GM13976 (cell line): Measurements from ENCODE around the gene MUC4.

Source experiments
- DNase-seq: peaks from one replicate; pipeline ENCODE4 v3.0.0; 2012; ENCODE audit warnings: low spot score
- in situ Hi-C: fragments of 300-500 bp; cut with MboI; formaldehyde crosslinking; loops from one replicate; pipeline ENCODE4 v1.12.0; 2022; ENCODE audit warnings: low sequenced_read_pairs, mixed read lengths, inconsistent platforms; ENCODE audit not compliant: unreplicated experiment
- TF ChIP-seq, protein P1 (sequence below): IDR thresholded peaks from 2 replicates; pipeline ENCODE4 v1.5.1; 2012; ENCODE audit warnings: borderline replicate concordance, mild to moderate bottlenecking; ENCODE audit not compliant: insufficient read depth; ENCODE audit errors: extremely low read depth, missing control alignments, control extremely low read depth

Gene MUC4

DNA sequence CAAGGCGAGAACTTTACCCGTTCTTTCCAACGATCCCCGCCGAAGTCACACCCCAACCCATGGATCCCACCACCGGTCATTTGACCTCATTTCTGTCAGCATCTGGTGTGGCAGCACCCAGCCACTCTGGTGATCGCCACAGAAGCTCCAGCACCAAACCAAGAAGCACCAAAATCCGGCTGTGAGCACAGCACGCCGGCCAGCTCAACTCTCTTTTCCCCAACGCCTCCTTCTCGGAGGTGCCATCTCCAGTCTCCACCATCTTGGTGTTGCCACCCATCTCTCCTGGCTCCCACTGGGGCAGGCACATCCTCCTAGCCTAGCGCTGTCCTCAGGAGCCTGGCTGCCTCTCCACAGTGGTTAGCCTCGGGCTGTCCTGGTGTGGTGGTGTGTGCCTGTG, 6.5 kb downstream of the MUC4 start:
- in situ Hi-C loops = no loop called here
- no peak for DNase-seq
- TF ChIP-seq, protein P1, sequence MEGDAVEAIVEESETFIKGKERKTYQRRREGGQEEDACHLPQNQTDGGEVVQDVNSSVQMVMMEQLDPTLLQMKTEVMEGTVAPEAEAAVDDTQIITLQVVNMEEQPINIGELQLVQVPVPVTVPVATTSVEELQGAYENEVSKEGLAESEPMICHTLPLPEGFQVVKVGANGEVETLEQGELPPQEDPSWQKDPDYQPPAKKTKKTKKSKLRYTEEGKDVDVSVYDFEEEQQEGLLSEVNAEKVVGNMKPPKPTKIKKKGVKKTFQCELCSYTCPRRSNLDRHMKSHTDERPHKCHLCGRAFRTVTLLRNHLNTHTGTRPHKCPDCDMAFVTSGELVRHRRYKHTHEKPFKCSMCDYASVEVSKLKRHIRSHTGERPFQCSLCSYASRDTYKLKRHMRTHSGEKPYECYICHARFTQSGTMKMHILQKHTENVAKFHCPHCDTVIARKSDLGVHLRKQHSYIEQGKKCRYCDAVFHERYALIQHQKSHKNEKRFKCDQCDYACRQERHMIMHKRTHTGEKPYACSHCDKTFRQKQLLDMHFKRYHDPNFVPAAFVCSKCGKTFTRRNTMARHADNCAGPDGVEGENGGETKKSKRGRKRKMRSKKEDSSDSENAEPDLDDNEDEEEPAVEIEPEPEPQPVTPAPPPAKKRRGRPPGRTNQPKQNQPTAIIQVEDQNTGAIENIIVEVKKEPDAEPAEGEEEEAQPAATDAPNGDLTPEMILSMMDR = no peak

DNA sequence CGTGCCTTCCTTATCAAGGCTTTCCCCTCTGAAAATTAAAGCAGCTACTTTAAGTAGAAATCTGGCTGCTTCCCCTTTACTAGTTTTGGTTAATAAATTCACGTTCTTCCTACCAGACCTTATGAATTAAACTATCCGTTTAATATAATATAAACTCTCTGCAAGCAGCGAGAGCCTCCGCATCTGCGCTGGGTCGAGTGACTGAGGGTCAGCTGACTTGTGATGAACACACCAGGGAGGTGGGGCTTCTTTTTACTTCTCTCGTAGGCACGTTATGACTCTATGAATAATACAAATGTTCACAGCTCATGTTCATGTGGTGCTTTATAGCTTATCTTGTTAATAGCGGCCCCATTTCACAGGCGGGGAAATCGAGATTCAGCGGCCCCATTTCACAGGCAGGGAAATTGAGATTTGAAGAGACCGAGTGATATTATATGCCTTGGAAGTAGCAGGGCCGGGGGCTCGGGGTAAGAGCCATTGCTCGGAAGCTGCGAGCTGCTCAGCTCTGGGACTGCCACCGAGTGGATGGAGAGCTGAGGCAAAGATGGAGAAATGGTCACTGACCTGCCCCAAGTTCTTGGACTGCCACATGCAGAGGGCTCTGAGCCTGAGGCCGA, 8.3 kb downstream of the MUC4 start:
- TF ChIP-seq, protein P1 = no peak
- in situ Hi-C loops = no loop called here
- no peak for DNase-seq

DNA sequence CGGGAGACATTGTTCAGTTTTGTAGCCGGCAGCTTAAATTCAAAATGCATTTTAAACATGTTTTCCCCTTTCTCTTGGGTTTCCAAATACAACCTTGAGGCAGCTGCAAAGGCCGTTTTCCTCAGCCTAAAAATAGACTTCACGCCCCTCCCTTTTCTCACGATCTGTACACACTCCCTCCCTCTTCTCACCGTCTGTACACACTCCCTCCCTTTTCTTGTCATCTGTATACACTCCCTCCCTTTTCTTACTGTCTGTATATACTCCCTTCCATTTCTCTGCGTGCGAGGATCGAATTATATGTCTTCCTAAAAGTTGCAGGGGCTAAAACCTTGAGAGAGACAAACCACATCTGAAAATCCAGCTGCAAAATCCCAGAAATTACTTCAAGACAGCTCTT, 8.9 kb downstream of the MUC4 start:
- DNase-seq = no peak
- in situ Hi-C loops = no loop called here
- TF ChIP-seq, protein P1 = no peak

DNA sequence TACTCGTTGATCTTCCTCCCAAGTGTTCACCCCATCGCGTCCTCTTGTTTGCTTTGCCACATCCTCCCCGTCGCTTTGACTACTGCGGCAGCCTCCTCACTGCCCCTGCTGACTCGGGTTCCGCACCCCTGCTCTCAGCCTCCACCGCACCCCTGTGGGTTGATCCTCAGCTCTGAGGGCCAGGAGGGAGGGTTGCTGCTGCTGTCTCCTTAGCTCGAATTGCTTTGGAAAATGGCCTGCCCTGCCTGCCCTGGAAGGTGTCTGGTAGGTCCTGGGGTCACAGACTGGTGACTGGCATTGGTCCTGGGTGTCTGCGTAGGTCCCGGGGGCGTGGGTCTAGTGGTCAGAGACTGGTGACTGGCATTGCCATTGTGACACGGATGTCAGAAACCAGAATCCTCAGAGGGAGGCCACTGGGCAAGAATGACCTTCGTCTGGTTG, 9.4 kb downstream of the MUC4 start:
- in situ Hi-C loops = no loop called here
- peak; percentile 54 for DNase-seq
- TF ChIP-seq, protein P1 = no peak

DNA sequence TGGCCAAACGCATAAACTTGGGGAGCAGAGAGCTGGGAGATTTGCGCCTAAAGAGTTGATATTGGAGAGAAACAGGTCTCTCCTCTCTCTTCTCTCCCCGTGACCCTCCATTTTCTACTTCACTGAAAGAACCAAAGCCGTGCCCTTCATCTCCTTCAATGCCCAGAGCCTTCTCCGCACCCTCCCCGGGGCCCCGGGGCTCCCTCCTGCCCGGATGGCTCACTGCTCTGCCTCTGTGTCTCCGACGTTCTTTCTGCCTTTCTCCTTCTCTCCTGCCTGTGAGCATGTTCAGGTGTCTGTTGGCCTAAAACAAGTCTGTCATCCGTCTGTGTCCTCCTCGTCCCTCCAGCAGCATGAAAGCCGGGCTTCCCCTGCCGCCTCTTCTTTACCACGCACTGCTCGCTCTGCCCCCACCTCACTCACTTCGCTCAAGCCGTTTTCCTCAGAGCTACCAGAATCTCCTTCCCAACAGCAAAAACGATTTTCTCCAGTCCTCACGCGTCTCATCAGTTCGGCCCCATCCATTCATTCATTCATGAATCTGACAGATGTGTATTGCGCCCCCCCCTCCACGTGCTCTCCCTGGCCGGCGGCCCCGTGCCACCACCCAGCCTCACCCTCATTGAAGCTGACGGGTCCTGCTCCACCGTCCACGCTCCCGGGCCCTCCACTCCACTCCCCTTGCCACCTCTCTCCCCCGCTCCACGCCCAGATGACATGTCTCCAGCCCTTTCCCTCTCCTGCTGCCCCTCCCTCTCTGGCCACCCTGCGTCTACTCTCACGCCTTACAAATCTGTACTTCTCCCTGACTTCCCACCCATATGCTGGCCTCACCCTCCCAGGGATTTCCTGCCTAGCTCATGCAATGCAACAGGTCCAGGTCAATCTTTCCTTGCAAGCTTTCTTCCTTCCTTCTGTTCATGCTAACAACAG, 10.2 kb downstream of the MUC4 start:
- TF ChIP-seq, protein P1 = no peak
- DNase-seq = no peak
- in situ Hi-C loops = no loop called here

DNA sequence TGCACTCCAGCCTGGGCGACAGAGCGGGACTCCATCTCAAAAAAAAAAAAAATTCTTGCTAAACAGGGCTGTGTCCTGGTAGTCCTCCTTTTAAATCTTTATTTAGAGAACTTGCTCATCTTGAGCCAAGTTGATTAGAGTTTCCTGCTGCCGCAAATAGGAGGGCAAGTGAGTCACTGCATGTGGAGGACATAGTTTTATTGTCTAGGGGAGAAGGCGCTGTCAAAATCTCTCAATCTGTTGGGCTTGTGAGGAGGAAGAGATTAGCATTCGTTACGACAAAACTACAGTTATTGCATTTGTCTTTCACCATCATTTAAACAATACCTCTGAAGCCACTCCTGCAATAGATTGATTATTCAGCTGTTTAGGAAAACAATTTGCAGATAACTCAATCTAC, 11.5 kb downstream of the MUC4 start:
- DNase-seq = no peak
- in situ Hi-C loops = no loop called here
- TF ChIP-seq, protein P1 = no peak
